Karpas-422 (cell line): ENCODE data around the gene EPHX1. TPM values are rescaled to one million over a fixed set of nuclear protein-coding genes. Genes with fewer than 3 reads are reported as not detected.

Experiments used
- DNase-seq: peaks from one replicate; pipeline ENCODE4 v3.0.0-alpha.2; 2015
- H2AFZ ChIP-seq: fragments of 200-600 bp; sonication (generic); 2 replicates; pipeline ENCODE4 v1.6.1; 2014; ENCODE audit warnings: antibody characterized with exemption, low read length, mixed read lengths
- H3K27ac ChIP-seq: fragments of 200-600 bp; sonication (generic); 2 replicates; pipeline ENCODE4 v1.5.1; 2014; ENCODE audit warnings: mild to moderate bottlenecking, low read length, moderate library complexity
- H3K27me3 ChIP-seq: fragments of 200-600 bp; sonication (generic); 2 replicates; pipeline ENCODE4 v1.6.1; 2014; ENCODE audit warnings: low read length, mixed read lengths
- H3K36me3 ChIP-seq: fragments of 200-600 bp; sonication (generic); 2 replicates; pipeline ENCODE4 v1.6.1; 2014; ENCODE audit warnings: low read length, mixed read lengths; ENCODE audit not compliant: insufficient read depth
- H3K4me1 ChIP-seq: fragments of 200-600 bp; sonication (generic); 2 replicates; pipeline ENCODE4 v1.6.1; 2014; ENCODE audit warnings: mild to moderate bottlenecking, low read length, mixed read lengths
- H3K4me2 ChIP-seq: fragments of 200-600 bp; sonication (generic); 2 replicates; pipeline ENCODE4 v1.6.1; 2014; ENCODE audit warnings: low read length, low read depth, mild to moderate bottlenecking; ENCODE audit not compliant: poor library complexity, severe bottlenecking
- H3K4me3 ChIP-seq: fragments of 200-600 bp; sonication (generic); 2 replicates; pipeline ENCODE4 v1.5.1; 2014; ENCODE audit warnings: mild to moderate bottlenecking, antibody characterized with exemption, low read length, mixed read lengths
- H3K79me2 ChIP-seq: fragments of 200-600 bp; sonication (generic); 2 replicates; pipeline ENCODE4 v1.6.1; 2014; ENCODE audit warnings: mild to moderate bottlenecking, low read length, mixed read lengths
- H3K9ac ChIP-seq: fragments of 200-600 bp; sonication (generic); 2 replicates; pipeline ENCODE4 v1.6.0; 2014; ENCODE audit warnings: low read length
- H3K9me2 ChIP-seq: fragments of 200-600 bp; sonication (generic), shearing (Covaris generic); replicated peaks from 2 replicates; pipeline ENCODE4 v1.6.0; 2014; ENCODE audit warnings: mild to moderate bottlenecking, low read length, moderate library complexity; ENCODE audit not compliant: insufficient read depth
- H3K9me3 ChIP-seq: fragments of 300-700, 200-600 bp; sonication (generic); 2 replicates; pipeline ENCODE4 v1.6.1; 2014; ENCODE audit warnings: low read length, mixed read lengths
- H4K20me1 ChIP-seq: fragments of 200-600 bp; sonication (generic); 2 replicates; pipeline ENCODE4 v1.6.1; 2014; ENCODE audit warnings: mild to moderate bottlenecking, antibody characterized with exemption, low read length, low read depth; ENCODE audit not compliant: insufficient read depth
- total RNA-seq: library from RNA; depleted of rRNA; stranded (reverse); fragments of >200 nt; shearing (Covaris generic); gene quantifications from 2 replicates; pipeline ENCODE4 v1.2.3, GENCODE V29; 2014; ENCODE audit warnings: low replicate concordance

EPHX1 gene
- total RNA-seq, 1 experiment from 2014 or later = 0.63 TPM

GRCh38 chr1:225816643-225817538, 7.0 kb downstream of the EPHX1 start:
- Histone ChIP-seq H3K4me1 (no peaks in the 10 kb centered on the region), H3K9me3 (no peaks in the 10 kb centered on the region), H3K4me2 (no peak overlapping the region), H4K20me1 (no peaks in the 10 kb centered on the region), H3K4me3 (no peak overlapping the region), H3K27me3 (no peaks in the 10 kb centered on the region), H3K9me2 (no peaks in the 10 kb centered on the region), H3K9ac (no peak overlapping the region), H3K79me2 (no peaks in the 10 kb centered on the region), H3K27ac (no peak overlapping the region), H3K36me3 (no peaks in the 10 kb centered on the region), H2AFZ (no peak overlapping the region)
- DNase-seq = no peak

- Histone ChIP-seq H3K4me1 (no peaks in the 10 kb centered on the region), H3K4me2 (no peak overlapping the region), H3K4me3 (no peak overlapping the region), H3K9ac (no peak overlapping the region), H3K27me3 (no peaks in the 10 kb centered on the region), H3K9me2 (no peaks in the 10 kb centered on the region), H2AFZ (no peak overlapping the region), H3K36me3 (no peaks in the 10 kb centered on the region), H4K20me1 (no peaks in the 10 kb centered on the region), H3K27ac (no peak overlapping the region), H3K9me3 (no peaks in the 10 kb centered on the region), H3K79me2 (no peaks in the 10 kb centered on the region)
- no peak for DNase-seq
Observed at GRCh38 chr1:225817611-225818061, 7.7 kb downstream of the EPHX1 start.

GRCh38 chr1:225818229-225818628, 8.3 kb downstream of the EPHX1 start:
- H3K36me3 ChIP-seq = no peaks in the 10 kb centered on the region
- H3K27me3 ChIP-seq = no peaks in the 10 kb centered on the region
- DNase-seq = no peak
- H3K27ac ChIP-seq = no peak overlapping the region
- no peaks in the 10 kb centered on the region for H3K9me3 ChIP-seq
- H3K9me2 ChIP-seq = no peaks in the 10 kb centered on the region
- no peaks in the 10 kb centered on the region for H3K79me2 ChIP-seq
- H3K4me3 ChIP-seq = no peak overlapping the region
- H2AFZ ChIP-seq = no peak overlapping the region
- no peaks in the 10 kb centered on the region for H4K20me1 ChIP-seq
- no peak overlapping the region for H3K9ac ChIP-seq
- no peak overlapping the region for H3K4me2 ChIP-seq
- no peaks in the 10 kb centered on the region for H3K4me1 ChIP-seq

GRCh38 chr1:225819346-225820192, 9.6 kb downstream of the EPHX1 start:
- Histone ChIP-seq H3K36me3 (no peaks in the 10 kb centered on the region), H3K27ac (no peak overlapping the region), H3K4me1 (no peaks in the 10 kb centered on the region)

GRCh38 chr1:225820522-225821120, 10.7 kb downstream of the EPHX1 start:
- DNase-seq = no peak
- no peak overlapping the region for H3K27ac ChIP-seq
- no peaks in the 10 kb centered on the region for H3K79me2 ChIP-seq
- H3K4me1 ChIP-seq = no peaks in the 10 kb centered on the region
- H4K20me1 ChIP-seq = no peaks in the 10 kb centered on the region
- no peaks in the 10 kb centered on the region for H3K9me2 ChIP-seq
- H3K27me3 ChIP-seq = no peaks in the 10 kb centered on the region
- H2AFZ ChIP-seq = no peak overlapping the region
- H3K36me3 ChIP-seq = no peaks in the 10 kb centered on the region
- H3K9me3 ChIP-seq = no peaks in the 10 kb centered on the region
- no peak overlapping the region for H3K9ac ChIP-seq
- no peak overlapping the region for H3K4me2 ChIP-seq
- H3K4me3 ChIP-seq = no peak overlapping the region

More at GRCh38 chr1:225819346-225820192, 9.6 kb downstream of the EPHX1 start:
- no peaks in the 10 kb centered on the region for H3K9me2 ChIP-seq
- no peaks in the 10 kb centered on the region for H3K79me2 ChIP-seq
- no peaks in the 10 kb centered on the region for H4K20me1 ChIP-seq
- no peak overlapping the region for H3K4me2 ChIP-seq
- H3K9me3 ChIP-seq = no peaks in the 10 kb centered on the region
- DNase-seq = no peak
- no peak overlapping the region for H3K4me3 ChIP-seq
- no peak overlapping the region for H2AFZ ChIP-seq
- no peak overlapping the region for H3K9ac ChIP-seq
- no peaks in the 10 kb centered on the region for H3K27me3 ChIP-seq

- no peaks in the 10 kb centered on the region for H3K9me3 ChIP-seq
- H2AFZ ChIP-seq = no peak overlapping the region
- no peaks in the 10 kb centered on the region for H3K79me2 ChIP-seq
- H3K4me3 ChIP-seq = no peak overlapping the region
- no peaks in the 10 kb centered on the region for H3K4me1 ChIP-seq
- H3K27ac ChIP-seq = no peak overlapping the region
- H3K4me2 ChIP-seq = no peak overlapping the region
- no peaks in the 10 kb centered on the region for H3K9me2 ChIP-seq
- no peaks in the 10 kb centered on the region for H3K27me3 ChIP-seq
- no peaks in the 10 kb centered on the region for H3K36me3 ChIP-seq
- no peaks in the 10 kb centered on the region for H4K20me1 ChIP-seq
- H3K9ac ChIP-seq = no peak overlapping the region
- no peak for DNase-seq
Observed at GRCh38 chr1:225822655-225823403, 12.9 kb downstream of the EPHX1 start.

- H3K4me2 ChIP-seq = no peak overlapping the region
- H2AFZ ChIP-seq = no peak overlapping the region
- H4K20me1 ChIP-seq = no peaks in the 10 kb centered on the region
- no peaks in the 10 kb centered on the region for H3K4me1 ChIP-seq
- H3K4me3 ChIP-seq = no peak overlapping the region
- no peaks in the 10 kb centered on the region for H3K9me2 ChIP-seq
- no peak overlapping the region for H3K27ac ChIP-seq
- H3K36me3 ChIP-seq = no peaks in the 10 kb centered on the region
- DNase-seq = no peak
- H3K9ac ChIP-seq = no peak overlapping the region
- H3K27me3 ChIP-seq = no peaks in the 10 kb centered on the region
- H3K79me2 ChIP-seq = no peaks in the 10 kb centered on the region
- H3K9me3 ChIP-seq = no peaks in the 10 kb centered on the region
Observed at GRCh38 chr1:225823811-225824261, 13.9 kb downstream of the EPHX1 start.
